NCI-H1105 treated with DMSO at 0.1 percent for 48 hours (cell line): ENCODE data around the gene CRIP2.

ENCODE experiments used
- DNase-seq: peaks from one replicate; lab custom pipeline; 2025; lab: John Stamatoyannopoulos, UW

Gene CRIP2, protein sequence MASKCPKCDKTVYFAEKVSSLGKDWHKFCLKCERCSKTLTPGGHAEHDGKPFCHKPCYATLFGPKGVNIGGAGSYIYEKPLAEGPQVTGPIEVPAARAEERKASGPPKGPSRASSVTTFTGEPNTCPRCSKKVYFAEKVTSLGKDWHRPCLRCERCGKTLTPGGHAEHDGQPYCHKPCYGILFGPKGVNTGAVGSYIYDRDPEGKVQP

DNA sequence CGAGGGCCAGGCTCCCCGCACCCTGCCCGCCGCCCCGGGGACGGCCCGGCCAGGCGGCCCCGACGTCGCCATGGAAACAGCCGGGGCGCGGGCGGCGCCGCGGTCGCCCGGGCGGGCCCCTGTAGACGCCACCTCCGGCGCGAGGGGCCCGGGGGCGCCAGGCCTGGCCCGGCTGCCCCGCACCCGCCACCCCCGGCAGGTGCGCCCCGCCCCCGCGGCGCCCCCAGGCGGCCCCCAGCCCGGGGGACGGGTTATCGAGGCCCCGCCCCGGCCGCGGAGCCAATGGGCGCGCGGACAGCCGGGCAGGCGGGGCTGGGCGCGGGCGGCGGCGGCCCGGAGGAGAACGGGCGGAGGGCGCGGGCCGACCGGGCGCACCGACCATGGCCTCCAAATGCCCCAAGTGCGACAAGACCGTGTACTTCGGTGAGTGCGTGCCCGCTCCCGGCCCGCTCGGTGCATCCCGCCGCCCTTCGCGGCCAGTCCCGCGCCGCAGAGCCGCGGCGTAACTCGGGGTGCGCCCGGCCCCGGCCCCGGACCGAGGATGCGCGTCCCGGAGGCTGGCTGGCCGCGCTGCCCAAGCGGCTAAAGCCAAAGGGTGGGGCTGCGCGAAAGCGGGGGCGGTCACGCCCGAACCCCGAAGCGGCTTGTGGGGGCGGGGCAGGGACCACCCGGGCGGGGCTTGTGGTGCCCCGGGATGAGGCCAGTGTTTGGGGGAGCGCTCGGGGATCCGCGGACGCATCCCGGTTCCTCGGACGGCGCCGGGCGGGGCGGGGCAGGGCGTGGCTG, at the start of gene CRIP2:
Gene CRIP2 (plus strand): TSS at position 339 of the 786 bp plus-strand sequence. CDS start 42 bp downstream, at position 381.
- DNase-seq = peak; percentile 59

DNA sequence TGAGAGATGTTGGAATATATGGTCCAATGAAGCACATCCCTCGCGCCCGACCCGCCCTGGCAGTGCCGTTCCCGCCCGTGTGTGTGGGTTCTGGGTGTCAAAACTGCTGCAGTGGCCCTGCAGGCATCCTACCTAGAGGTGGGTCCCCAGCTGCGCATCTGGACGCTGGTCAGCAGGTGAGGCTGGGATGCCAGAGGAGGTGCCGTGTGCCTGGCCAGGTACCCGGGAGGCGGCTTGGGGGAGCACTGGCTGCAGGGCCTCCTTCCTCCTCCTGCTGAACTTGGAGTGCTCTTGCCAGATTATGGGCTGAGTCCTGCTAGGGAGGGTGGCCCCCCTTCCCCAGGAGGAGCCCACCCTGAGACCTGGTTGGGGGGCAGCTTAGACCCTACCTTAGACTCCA, 49.8 kb upstream of the CRIP2 start:
- no peak for DNase-seq

DNA sequence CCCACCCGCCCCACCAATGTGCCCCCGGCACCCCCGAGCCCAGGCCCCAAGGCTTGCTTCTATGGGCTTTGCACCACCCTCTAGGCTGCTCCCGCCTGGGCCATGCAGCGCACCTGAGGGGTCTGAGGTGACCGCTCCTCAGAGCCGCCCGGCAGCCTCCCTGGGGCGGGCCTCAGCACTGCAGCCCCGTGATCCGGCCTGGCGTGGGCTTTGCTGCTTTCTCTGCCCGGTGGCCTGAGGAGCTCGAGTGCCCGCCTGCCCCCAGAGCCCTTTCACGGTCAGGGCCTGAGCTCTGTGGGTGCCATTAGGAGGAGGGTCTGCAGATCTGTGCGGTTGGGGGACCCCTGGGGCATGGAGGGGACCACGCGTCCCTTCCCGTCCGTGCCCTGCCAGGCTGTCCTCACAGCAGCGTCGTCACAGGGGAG, 48.8 kb upstream of the CRIP2 start:
- DNase-seq = no peak

DNA sequence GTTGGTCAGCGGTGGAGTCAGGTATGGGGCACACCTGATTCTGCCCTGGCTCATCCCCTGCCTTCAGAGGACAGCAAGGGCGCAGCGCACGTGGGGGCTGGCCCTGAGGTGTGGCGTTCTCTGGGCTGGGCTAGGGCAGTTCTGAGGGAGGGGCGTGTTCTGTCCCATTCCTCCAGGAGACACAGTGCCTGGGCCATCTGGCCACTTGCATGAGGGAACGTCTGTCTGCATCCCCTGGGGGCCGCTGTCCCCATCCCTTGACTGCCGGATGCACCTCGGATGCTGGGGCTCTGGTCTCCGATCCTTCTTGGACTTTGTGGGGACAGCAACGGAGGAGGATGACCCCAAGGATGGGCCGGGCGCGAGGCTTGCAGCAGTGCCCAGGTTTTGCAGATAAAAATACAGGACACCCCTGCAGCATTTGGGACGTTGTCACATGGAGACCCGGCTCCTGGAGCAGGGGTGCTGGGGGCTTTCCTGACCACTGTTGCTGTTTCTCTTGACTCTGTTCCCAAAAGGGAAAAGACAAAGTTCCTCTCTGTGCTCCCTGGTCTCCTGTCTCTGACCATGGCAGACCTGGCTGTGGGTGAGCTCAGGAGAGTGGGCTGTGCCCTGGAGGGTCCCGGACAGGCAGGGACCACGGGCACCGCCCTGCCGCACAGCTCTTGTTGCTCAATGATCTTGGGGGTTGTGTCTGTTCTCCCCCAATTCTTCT, 48.0 kb upstream of the CRIP2 start:
- no peak for DNase-seq

DNA sequence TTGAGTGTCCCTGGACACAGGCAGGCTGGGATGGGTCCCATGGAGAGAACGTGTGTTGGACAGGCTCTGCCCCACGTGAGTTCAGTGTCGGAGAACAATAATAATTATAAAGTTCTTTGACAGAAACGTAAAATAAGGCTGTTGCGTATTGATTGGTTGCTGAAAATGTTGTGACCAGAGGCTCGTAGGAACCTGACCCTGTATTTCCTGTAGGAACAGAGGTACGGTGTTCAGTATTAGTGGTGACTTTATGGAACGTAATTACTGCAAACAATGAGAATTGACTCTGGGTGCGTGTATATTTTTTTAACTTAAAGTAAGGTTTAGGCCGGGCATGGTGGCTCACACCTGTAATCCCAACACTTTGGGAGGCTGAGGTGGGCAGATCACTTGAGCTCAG, 47.2 kb upstream of the CRIP2 start:
- no peak for DNase-seq

DNA sequence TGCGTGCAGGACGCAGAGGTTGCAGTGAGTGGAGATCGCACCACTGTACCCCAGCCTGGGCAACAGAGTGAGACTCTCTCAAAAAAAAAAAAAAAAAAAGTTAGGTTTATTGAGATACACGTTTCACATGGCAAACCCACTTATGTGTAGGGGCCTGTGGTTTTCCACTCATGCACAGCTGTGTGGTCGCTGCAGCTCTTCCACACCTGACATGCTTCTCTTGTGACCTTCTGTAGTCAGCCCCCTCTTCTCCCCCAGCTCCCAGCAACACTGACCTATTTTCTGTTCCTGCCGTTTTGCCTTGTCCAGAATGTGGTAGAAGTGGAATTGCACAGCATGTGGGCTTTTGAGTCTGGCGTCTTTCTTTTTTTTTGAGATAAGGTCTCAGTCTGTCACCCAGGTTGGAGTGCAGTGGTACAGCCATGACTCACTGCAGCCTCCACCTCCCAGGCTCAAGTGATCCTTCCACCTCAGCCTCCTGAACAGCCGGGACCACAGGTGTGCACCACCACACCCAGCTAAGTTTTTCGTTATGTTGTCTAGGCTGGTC, 46.6 kb upstream of the CRIP2 start:
- no peak for DNase-seq

DNA sequence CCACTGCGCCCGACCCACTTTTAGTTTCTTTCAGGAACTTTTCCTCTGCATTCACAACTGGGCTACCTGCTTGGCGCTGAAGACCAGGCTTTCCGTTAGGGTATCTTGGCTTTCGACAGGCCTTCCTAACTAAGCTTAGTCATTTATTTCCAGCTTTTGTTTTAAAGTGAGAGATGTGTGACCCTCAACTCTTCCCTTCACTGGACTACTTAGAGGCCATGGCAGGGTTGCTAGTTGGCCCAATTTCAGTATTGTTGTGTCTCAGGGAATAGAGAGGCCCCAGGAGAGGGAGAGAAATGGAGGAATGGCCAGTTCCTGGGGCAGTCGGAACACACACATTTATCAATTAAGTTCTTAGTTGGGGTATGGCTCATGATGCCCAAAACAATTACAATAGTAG, 44.6 kb upstream of the CRIP2 start:
- DNase-seq = no peak

DNA sequence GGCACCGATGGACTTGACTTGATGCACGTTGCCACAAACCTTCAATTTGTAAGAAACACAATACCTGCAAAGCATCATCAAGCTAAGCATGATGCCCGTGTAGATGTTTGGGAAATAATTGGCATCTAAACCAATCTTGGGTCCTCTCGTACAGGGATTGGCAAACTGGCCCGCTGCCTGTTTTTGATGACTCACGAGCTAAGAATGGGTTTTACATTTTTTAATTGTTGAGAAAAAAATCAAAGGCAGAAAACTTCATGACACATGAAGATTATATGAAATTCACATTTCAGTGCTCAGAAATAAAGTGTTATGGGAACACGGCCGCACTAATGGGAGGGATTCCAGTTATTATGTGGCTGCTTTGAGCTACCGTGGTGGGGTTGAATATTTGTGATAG, 44.1 kb upstream of the CRIP2 start:
- no peak for DNase-seq

DNA sequence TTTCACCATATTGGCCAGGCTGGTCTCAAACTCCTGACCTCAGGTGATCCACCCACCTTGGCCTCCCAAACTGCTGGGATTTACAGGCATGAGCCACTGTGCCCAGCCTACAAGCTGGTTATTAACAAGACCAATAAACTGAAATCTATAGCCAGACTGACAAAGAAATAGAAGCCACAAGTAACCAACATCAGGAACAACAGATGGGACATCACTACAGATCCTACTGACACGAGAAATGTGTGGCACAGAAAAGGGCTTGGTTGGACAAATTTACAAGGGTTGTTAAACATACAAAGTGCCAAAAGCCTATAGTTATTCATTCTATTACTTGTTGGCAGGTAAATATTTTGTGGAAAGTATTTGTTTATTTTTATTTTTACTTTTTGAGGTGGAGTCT, 43.4 kb upstream of the CRIP2 start:
- no peak for DNase-seq

DNA sequence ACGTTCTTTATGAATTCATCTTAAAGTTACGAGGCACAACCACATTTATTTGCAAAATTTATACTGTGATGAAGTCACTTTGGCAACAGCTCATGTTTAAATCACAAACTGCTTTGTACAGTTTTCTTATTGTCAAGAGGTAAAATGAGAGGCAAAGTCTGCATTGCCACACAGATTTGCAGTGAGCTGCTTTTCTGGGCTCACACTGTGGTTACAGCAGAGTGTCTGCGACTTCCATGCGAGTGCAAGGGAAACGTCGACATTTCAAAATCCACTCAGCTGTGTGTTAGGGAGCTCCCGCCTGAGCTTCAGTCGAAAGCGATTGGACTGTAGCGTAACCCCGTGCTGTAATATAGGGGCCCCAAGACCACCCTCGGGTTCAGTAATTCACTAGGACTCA, 42.0 kb upstream of the CRIP2 start:
- DNase-seq = no peak

DNA sequence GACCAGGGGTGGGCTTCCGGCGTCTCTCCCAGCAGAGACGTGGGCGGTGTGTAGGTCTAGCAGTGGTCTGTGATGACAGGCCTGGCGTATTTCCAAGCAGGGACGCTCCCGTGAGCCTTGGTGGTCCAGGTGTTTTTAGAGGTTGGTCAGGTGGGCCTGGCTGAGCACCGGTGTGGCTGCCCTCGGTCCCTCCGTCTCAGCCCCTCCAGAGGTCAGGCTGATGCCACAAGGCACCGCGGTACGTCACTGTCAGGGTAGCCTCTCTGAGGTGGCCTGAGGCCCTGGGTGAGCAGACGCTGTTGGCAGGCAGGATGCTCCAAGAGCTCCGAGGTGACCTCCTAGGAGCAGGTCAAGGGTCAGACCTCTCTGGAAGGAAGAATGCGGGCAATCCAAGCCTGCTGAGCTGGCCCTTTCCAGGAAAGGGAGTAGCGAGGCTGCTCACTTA, 41.4 kb upstream of the CRIP2 start:
- no peak for DNase-seq

DNA sequence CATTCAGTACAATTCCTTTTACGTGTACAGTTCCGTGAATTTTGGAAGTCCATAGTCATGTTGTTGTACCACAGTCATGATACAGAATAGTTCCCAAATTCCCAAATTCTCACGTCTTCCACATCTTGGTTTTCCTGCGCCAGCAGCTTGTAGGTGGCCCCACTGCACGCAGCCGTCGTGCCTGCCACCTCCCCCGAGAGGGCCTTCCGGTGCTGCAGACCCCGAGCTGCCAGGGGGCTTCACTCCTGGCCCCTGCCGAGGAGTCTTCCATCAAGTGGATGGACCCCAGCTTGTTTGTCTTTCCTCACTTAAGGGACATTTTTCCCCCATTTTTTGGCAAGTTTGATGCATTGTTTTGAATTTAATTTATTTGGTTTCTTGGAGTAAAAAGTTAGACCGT, 38.2 kb upstream of the CRIP2 start:
- no peak for DNase-seq

DNA sequence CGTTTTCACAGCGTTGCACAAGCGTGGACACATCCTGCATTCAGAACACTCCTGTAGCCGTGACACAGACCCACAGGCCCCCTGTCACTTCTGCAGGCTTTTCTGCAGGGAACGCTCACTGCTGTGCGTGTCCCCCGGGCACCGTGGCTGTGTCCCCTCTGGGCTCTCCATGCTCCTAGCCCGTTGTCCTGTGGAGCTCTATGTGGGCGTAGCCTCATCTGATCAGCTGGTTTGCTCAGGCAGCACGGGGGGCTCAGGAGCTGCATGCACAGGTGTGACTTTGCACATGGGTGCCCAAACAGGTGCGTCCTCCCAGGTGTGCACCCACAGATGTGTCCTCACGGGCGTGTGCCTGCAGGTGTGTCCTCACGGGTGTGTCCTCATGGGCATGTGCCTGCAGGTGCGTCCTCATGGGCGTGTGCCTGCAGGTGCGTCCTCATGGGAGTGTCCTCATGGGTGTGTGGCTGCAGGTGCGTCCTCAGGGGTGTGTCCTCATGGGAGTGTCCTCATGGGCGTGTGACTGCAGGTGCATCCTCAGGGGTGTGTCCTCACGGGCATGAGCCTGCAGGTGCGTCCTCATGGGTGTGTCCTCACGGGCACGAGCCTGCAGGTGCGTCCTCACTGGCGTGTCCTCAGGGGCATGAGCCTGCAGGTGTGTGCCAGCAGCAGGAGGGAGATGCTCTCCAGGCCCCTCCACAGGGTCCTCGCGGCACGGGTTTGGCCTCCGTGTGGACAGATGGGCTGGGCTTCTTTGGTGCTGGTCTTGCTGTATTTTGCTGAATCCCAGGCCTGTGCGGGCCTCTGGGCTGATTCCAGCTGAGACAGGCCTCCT, 37.5 kb upstream of the CRIP2 start:
- peak; percentile 59 for DNase-seq

DNA sequence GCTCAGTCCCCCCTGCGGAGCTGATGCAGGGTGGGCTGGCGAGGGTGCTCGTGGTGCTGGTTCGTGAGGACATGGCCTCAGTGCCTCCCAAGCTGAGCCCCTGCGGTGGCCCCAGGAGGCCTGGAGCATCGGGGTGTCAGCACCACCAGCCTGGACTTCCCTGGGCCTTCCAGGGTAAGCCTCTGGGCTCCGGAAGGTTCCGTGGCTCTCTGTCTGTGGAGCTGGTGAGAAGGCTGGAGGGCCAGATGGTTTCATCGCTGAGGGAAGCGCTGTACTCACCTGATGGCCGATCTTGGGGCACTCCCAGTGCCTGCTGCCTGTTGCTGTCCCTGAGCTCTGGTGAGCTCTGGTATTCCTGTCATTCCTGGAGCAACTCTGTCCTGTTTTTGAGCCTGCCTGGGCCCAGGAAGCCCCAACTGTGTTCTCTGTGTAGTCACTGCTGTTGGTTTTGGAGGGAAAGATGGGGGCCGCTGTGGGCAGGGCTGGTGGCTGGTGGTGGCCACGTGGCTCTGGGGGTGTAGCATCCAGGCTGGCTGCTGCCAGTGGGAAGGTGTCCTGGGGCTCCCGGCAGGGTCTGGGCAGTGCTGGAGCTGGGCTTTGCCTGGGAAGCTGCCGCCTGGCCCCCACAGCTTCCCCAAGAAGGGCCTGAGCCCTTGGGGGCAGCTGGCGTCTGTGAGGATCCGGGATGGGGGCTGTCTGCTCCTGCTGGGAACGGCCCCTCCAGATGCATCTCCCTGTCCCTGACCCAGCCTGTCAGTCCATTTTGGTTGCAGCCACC, 36.7 kb upstream of the CRIP2 start:
- no peak for DNase-seq

DNA sequence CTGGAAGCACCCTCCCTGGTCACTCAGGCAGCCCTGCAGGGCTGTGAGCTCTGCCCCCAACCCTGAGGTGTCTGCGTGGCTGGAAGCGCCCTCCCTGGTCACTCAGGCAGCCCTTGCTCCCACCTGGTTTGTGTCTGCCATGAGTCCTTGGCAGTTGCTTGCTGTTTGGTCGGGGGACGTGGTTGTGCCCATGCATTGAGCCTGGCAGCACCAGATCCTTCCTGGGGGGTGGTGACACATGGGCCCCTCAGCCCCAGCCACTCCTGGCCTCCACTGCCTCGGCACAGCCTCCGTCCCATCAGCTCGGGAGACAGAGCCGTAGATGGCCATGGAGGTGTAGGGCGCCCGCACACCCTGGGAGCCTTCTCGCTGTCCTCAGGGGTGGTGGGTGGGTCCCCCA, 35.4 kb upstream of the CRIP2 start:
- no peak for DNase-seq

DNA sequence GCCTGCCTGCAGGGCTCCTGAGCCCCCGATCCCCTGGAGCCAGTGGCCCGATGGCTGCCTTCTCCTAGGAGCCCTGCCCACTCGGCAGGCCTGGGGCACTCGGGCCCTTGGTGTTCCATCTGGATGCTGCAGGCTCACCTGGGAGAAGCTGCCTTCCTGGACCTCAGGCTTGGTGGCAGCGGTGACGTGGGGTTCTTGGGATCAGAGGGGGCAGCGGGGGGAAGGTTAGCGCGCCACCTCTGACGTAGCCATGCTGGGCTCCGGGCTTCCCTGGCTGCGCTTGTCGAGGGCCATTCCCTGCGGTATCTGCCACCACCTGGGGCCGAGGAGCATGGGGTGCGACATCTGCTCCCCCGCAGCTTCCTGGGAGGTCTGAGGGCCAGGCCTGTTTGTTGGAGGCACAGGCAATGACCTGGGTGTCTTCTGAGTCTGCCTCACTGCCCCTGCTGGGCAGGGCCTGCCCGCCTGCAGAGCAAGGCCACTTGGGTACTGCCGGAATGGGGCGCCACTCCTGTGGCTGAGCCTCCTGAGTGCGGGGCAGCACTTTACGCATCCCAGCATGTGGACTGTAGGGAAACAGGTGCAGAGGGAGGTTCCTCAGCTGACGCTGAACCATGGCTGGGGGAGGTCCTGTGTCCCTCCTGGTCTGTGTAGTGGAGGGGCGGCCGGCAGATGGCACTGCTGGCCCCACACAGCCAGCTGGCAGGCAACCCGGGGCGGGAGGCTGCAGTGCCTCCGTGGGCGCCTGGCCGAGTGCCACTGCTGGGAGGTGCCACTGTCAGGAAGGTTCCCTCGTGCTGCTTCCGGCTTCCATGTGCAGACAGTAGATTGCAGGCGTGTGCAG, 34.7 kb upstream of the CRIP2 start:
- no peak for DNase-seq

DNA sequence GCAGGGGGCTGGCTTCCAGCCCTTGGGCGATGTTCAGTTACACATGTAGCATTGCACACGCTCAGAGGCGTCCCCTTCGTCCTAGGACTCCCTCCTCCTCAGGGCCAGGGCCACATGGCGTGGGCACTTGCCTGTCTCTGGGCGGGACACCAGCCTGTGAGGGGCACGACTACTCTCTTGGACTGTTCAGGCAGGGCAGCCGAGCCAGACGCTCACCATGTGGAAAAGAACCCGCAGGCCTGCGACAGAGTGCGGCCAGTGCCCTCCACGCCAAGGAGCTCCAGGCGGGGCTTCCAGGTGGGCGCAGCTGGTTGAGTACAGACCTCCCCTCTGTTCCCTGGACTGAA, 34.1 kb upstream of the CRIP2 start:
- DNase-seq = no peak

DNA sequence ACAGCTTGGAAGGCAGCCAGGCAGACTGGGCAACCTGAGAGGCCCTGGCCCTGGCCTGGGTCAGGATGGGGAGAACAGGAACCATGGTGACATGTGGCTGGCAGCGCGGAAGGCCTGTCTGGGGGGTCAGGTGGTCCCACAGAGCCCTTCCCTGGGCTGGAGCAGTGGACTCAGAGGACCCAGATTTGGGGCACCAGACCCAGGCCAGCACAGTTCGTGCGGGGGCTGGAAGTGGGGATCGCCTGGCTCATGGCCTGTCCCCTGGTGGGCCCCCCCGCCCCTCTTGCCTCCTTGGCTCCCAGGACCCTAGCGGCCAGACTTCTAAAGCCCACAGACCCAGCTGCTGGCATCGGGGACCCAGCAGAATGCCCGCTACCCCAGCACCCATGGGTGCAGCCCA, 33.6 kb upstream of the CRIP2 start:
- no peak for DNase-seq

DNA sequence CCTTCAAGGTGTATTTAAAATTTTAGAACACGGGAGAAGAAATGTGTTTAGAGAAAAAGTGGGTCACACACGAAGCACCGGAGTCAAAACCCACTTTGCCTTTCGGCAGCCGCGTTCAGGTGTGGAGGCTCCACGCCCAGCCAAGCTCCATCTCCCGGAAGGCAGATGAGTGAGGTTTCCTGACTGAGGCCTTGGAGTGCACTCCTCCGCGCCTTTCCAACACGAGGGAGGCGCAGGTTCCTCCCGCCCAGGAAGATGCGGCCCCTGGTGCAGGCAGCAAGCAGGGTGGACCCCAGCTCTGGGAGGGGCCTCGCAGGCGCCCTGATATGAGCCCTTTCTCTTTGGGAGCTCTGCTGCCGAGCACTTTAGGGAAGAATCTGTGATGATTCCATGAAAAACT, 32.5 kb upstream of the CRIP2 start:
- DNase-seq = no peak

DNA sequence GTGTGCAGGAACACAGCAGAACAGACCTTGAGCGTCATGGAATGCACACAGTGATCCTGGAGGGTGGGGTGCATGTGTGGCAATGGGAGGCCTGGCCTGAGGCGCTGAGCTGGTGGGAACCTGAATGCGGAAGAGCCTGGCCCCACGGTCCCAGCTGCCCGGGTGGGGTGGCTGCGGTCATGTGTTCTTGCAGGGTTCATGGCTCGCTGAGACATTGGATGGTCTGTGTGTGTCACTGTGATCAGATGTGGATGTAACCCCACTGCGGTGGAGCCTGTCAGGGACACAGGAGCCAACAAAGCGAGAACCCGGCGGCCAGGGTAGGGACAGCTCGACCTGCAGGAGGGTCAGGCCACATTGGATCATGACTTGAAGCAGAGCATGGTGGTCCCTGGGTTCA, 31.8 kb upstream of the CRIP2 start:
- no peak for DNase-seq
